Measurements from ENCODE around the gene ATG2A. TPM values are rescaled to one million over a fixed set of nuclear protein-coding genes. Genes with fewer than 3 reads are reported as not detected.

Gene ATG2A
- total RNA-seq, 3 donors from 2014 or later, result 20.6 to 24.1 (median 21.7) TPM

GRCh38 chr11:64869571-64870175 is 47.3 kb downstream of the ATG2A start:
- peaks cover 7% of the 10 kb centered on the region for H3K9me3 Mint-ChIP-seq
- peaks cover 89% of the 10 kb centered on the region for H3K4me1 Mint-ChIP-seq (ENCODE audit: low read depth)
- DNase-seq, result no peak
- peak overlapping the region; percentile 61 for H3K4me3 Mint-ChIP-seq
- ATAC-seq, result peak in 1 of 2 donors; percentile 5
- H3K36me3 Mint-ChIP-seq (ENCODE audit: insufficient read depth), result peaks cover 39% of the 10 kb centered on the region
- H3K27me3 Mint-ChIP-seq (ENCODE audit: low read depth), result no peaks in the 10 kb centered on the region

DNA sequence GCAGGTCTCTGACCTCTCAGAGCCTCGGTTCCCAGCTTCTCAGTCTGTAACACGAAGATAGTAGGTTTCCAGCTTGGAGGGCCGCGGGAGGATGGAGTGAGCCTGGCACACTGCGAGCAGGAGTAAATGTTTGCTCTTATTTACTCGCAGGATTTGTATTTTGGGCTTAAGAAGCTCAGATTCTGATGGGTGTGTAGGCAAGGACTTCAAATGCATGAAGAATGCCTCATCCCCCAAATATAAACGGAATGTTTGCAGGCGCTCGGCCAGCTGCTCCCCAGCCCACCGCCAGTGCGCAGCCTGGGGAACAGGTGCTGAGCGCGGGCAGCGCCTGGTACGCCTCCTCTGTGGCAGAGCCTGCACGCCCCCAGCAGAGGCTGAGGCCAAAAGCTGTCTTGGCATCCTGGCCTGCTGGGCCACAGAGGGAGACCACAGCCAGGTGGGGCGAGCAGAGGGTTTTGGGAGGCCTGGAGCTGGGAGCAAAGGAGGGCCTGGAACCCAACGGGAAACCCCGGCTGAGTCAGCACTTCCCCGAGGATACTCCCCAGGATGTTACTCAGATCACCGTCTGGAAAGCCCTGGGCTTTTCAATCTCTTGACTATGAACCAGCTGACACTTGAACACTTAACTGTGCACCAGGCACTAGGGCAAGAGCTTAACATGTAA is 48.0 kb downstream of the ATG2A start:
- Mint-ChIP-seq H3K4me3 (peak overlapping the region; percentile 61), H3K9me3 (peaks cover 7% of the 10 kb centered on the region), H3K36me3 (ENCODE audit: insufficient read depth) (peaks cover 33% of the 10 kb centered on the region), H3K27me3 (ENCODE audit: low read depth) (no peaks in the 10 kb centered on the region), H3K4me1 (ENCODE audit: low read depth) (peaks cover 89% of the 10 kb centered on the region)
- DNase-seq, result no peak
- ATAC-seq, result peak; percentile 9 to 14

DNA sequence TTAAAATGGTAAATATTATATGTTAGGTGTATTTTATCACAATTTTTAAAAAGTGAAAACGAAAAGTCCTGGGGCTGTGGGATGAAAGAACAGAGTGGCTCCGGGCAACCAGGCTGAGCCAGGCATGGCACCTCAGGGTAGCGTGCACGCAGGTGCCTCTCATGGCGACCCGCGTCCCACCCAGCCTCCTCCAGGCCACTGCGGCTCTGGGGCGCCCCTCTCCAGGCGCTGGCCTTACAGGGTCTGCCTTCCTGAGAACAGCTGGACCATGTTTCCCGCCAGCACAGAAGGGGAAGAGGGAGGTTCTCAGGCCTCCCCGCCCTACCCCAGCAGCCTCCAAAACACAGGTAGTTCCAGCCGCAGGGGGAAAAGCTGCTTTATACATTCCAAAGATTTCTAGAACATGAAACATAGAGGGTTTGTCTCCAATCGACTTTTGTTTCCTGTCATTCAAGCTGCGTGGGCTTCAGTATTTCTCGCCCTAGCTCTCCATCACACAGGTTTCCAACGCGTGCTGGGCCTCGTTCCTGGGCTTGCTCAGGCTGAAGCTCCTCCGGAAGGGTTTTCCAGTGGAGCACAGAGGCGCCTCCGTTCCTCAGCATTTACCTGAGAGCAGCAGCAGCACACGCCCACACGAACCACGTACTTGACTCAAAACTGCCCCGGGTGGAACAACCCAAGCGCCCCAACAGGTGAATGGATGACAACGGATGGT is 49.1 kb downstream of the ATG2A start:
- ATAC-seq, result no peak
- DNase-seq, result no peak
- H3K36me3 Mint-ChIP-seq (ENCODE audit: insufficient read depth), result peaks cover 29% of the 10 kb centered on the region
- H3K27me3 Mint-ChIP-seq (ENCODE audit: low read depth), result no peaks in the 10 kb centered on the region
- H3K4me3 Mint-ChIP-seq, result peak overlapping the region; percentile 61
- H3K4me1 Mint-ChIP-seq (ENCODE audit: low read depth), result peaks cover 92% of the 10 kb centered on the region
- peaks cover 7% of the 10 kb centered on the region for H3K9me3 Mint-ChIP-seq

GRCh38 chr11:64866173-64866491 is 50.9 kb downstream of the ATG2A start:
- H3K4me1 Mint-ChIP-seq (ENCODE audit: low read depth), result peaks cover 92% of the 10 kb centered on the region
- ATAC-seq (no peak), DNase-seq (no peak)
- no peaks in the 10 kb centered on the region for H3K27me3 Mint-ChIP-seq (ENCODE audit: low read depth)
- H3K9me3 Mint-ChIP-seq, result peaks cover 7% of the 10 kb centered on the region
- H3K36me3 Mint-ChIP-seq (ENCODE audit: insufficient read depth), result peaks cover 20% of the 10 kb centered on the region
- peak overlapping the region; percentile 74 for H3K4me3 Mint-ChIP-seq

DNA sequence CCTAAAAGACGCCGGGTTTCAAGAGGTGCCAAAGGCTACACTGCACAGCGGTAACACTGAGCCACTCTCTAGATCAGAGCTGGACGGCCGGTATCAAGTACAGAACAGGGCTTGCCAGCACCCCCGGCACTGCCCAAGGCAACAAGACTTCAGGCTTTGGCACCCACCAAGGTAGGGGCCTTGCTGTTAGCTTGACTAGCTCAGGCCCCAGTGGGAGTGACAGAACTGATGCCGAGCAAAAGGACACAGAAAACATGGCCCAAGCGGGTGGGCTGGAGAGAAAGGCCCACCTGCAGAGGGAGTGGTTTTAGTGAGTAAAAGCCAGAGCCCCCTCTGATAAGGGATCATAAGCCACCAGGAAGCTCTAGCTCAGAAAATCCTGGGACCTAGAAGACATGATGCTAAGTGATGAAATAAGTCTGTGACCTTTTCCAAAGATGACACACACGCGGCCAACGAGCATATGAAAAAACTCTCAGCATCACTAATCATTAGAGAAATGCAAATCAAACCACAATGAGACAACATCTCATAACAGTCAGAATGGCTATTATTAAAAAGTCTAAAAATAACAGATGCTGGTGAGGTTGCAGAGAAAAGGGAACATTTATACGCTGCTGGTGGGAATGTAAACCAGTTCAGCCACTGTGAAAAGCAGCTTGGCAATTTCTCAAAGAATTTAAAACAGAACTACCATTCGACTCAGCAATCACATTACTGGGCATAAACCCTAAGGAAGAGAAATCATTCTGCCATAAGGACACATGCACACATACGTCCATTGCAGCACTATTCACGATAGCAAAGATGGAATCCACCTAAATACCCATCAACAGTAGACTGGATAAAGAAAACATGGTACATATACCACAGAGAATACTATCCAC is 51.5 kb downstream of the ATG2A start:
- Mint-ChIP-seq H3K27me3 (ENCODE audit: low read depth) (no peaks in the 10 kb centered on the region), H3K9me3 (peaks cover 7% of the 10 kb centered on the region), H3K4me3 (peak overlapping the region; percentile 74), H3K4me1 (ENCODE audit: low read depth) (peaks cover 93% of the 10 kb centered on the region), H3K36me3 (ENCODE audit: insufficient read depth) (peaks cover 20% of the 10 kb centered on the region)
- peak; percentile 37 for DNase-seq
- peak; percentile 39 to 50 for ATAC-seq

DNA sequence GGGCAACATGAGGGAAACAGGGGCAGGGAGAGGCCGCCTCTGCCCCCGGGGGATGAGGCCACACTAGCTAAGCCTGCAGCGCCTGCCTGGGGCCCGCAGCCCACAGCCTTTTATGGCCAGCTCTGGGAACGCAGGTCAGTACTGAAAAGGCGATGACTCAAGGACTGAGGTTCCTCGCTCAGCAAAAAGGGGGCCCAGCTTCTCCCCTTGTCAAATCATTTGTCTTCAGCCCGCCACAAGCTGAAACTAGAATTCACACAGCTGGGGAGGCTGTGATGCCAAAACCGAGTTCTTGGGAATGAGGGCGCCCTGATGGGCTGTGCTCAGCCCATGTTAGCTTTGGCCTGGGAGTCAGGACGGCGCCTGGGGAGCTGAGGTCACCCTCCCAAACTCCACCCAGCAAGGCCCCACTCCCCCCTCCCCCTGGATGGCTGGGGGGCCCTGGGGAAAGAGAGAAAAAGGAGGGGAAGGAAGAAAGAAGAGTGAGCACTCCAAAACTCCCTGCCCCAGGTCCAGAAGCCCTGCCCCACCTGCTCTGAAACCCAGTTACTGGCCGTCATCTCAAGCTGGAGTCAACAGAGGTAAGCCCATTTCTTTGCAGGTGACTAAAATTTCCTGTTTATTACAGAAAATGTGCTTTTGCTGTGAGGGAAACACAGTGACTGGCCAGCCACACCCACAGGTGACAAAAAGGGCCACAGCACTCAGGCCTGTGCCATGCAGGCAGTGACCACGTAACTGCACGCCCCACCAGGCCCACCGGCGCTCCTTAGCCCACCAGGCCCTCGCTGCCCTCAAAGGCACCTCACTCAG is 52.3 kb downstream of the ATG2A start:
- H3K4me3 Mint-ChIP-seq, result peak overlapping the region; percentile 74
- H3K36me3 Mint-ChIP-seq (ENCODE audit: insufficient read depth), result peaks cover 25% of the 10 kb centered on the region
- H3K9me3 Mint-ChIP-seq, result peaks cover 7% of the 10 kb centered on the region

DNA sequence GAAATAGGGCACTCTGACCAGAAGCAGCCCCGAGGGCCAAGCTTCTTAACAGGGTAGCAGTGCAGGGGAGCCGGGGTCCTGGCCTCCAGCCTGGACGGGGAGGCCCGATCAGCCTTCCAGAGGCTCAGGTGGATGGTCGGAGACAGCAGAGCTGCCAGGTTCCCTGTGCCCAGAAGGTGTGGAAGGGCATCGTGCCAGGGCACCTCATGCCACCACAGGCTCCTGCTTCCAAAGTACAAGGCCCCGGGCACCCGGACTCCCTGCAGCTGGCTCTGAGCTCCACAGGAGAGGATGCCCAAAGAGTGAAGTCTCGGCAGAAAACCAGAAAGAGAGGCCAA is 52.9 kb downstream of the ATG2A start:
- H3K27me3 Mint-ChIP-seq (ENCODE audit: low read depth), result no peaks in the 10 kb centered on the region
- ATAC-seq, result no peak
- H3K36me3 Mint-ChIP-seq (ENCODE audit: insufficient read depth), result peaks cover 29% of the 10 kb centered on the region
- H3K4me3 Mint-ChIP-seq, result peak overlapping the region; percentile 74
- H3K9me3 Mint-ChIP-seq, result peaks cover 7% of the 10 kb centered on the region
- no peak for DNase-seq
- H3K4me1 Mint-ChIP-seq (ENCODE audit: low read depth), result peaks cover 93% of the 10 kb centered on the region

More for the DNA sequence above, 52.3 kb downstream of the ATG2A start:
- Mint-ChIP-seq H3K27me3 (ENCODE audit: low read depth) (no peaks in the 10 kb centered on the region), H3K4me1 (ENCODE audit: low read depth) (peaks cover 93% of the 10 kb centered on the region)
- DNase-seq (no peak), ATAC-seq (peak; percentile 50 to 52)

DNA sequence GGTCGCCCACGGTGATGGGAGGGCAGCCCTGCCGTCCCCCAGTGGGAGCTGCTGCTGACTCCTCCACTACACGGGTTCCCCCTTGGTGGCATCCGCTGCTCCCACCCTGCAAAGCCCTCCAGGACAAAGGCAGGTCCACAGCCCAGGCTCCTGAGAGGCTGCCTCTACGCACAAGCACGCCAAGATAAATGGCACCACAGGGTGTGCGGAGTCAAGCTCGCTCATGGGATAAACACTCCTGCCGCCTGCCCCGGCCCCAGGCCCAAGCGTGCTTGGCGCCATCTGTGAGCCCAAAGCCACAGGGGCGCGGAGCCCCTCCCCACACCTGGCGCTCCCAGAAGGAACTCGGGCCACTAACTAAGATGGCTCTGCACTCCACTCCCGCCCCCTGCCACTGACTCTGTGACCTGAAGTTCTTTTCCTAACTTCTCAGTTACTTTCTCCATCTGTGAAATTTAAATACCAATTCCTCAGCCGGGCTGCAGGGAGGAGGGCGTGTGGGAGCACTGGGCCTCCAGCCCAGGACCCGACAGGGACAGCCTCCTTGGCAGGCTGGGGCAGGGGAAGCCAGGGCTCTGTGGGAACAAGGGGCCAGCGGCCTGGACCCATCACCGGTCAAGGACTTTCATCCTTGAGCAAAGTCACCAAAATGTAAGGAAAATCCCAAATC is 53.5 kb downstream of the ATG2A start:
- Mint-ChIP-seq H3K27me3 (ENCODE audit: low read depth) (no peaks in the 10 kb centered on the region), H3K9me3 (peaks cover 7% of the 10 kb centered on the region), H3K4me3 (peak overlapping the region; percentile 74), H3K4me1 (ENCODE audit: low read depth) (peaks cover 93% of the 10 kb centered on the region), H3K36me3 (ENCODE audit: insufficient read depth) (peaks cover 29% of the 10 kb centered on the region)
- DNase-seq, result no peak
- ATAC-seq, result no peak

GRCh38 chr11:64862987-64863390 is 54.0 kb downstream of the ATG2A start:
- H3K27me3 Mint-ChIP-seq (ENCODE audit: low read depth), result no peaks in the 10 kb centered on the region
- no peak for ATAC-seq
- peak overlapping the region; percentile 59 for H3K4me3 Mint-ChIP-seq
- peaks cover 26% of the 10 kb centered on the region for H3K36me3 Mint-ChIP-seq (ENCODE audit: insufficient read depth)
- H3K9me3 Mint-ChIP-seq, result peaks cover 7% of the 10 kb centered on the region
- DNase-seq, result no peak
- peaks cover 93% of the 10 kb centered on the region for H3K4me1 Mint-ChIP-seq (ENCODE audit: low read depth)

- Mint-ChIP-seq H3K9me3 (peaks cover 7% of the 10 kb centered on the region), H3K4me1 (ENCODE audit: low read depth) (peaks cover 92% of the 10 kb centered on the region), H3K36me3 (ENCODE audit: insufficient read depth) (peaks cover 21% of the 10 kb centered on the region), H3K4me3 (peak overlapping the region; percentile 17), H3K27me3 (ENCODE audit: low read depth) (no peaks in the 10 kb centered on the region)
- ATAC-seq (no peak), DNase-seq (no peak)
Measured at GRCh38 chr11:64861227-64861975, 55.6 kb downstream of the ATG2A start.

GRCh38 chr11:64859542-64860414 is 57.2 kb downstream of the ATG2A start:
- Mint-ChIP-seq H3K27me3 (ENCODE audit: low read depth) (no peaks in the 10 kb centered on the region), H3K4me1 (ENCODE audit: low read depth) (peaks cover 92% of the 10 kb centered on the region), H3K36me3 (ENCODE audit: insufficient read depth) (peaks cover 20% of the 10 kb centered on the region), H3K4me3 (peak overlapping the region; percentile 75), H3K9me3 (no peaks in the 10 kb centered on the region)
- ATAC-seq, result peak; percentile 73 to 74
- peak; percentile 24 for DNase-seq
